GM13977 (cell line): Measurements from ENCODE around the gene TEK.

ENCODE experiments used
- DNase-seq: peaks from one replicate; pipeline ENCODE4 v3.0.0; 2012; ENCODE audit warnings: low spot score
- in situ Hi-C: fragments of 300-500 bp; cut with MboI; formaldehyde crosslinking; loops from one replicate; pipeline ENCODE4 v1.12.0; 2022; ENCODE audit warnings: low sequenced_read_pairs, low pct_unique_long_range_greater_than_20kb, mixed read lengths, inconsistent platforms; ENCODE audit not compliant: unreplicated experiment
- TF ChIP-seq, protein P1 (sequence below): IDR thresholded peaks from 2 replicates; pipeline ENCODE4 v1.5.1; 2012; ENCODE audit warnings: mild to moderate bottlenecking, control low read depth; ENCODE audit not compliant: insufficient read depth; ENCODE audit errors: extremely low read depth, missing control alignments

TEK gene

GRCh38 chr9:27193886-27194285 is 84.9 kb downstream of the TEK start:
- TF ChIP-seq, protein P1, sequence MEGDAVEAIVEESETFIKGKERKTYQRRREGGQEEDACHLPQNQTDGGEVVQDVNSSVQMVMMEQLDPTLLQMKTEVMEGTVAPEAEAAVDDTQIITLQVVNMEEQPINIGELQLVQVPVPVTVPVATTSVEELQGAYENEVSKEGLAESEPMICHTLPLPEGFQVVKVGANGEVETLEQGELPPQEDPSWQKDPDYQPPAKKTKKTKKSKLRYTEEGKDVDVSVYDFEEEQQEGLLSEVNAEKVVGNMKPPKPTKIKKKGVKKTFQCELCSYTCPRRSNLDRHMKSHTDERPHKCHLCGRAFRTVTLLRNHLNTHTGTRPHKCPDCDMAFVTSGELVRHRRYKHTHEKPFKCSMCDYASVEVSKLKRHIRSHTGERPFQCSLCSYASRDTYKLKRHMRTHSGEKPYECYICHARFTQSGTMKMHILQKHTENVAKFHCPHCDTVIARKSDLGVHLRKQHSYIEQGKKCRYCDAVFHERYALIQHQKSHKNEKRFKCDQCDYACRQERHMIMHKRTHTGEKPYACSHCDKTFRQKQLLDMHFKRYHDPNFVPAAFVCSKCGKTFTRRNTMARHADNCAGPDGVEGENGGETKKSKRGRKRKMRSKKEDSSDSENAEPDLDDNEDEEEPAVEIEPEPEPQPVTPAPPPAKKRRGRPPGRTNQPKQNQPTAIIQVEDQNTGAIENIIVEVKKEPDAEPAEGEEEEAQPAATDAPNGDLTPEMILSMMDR: no peak
- in situ Hi-C loops: no loop called here
- DNase-seq: no peak

DNA sequence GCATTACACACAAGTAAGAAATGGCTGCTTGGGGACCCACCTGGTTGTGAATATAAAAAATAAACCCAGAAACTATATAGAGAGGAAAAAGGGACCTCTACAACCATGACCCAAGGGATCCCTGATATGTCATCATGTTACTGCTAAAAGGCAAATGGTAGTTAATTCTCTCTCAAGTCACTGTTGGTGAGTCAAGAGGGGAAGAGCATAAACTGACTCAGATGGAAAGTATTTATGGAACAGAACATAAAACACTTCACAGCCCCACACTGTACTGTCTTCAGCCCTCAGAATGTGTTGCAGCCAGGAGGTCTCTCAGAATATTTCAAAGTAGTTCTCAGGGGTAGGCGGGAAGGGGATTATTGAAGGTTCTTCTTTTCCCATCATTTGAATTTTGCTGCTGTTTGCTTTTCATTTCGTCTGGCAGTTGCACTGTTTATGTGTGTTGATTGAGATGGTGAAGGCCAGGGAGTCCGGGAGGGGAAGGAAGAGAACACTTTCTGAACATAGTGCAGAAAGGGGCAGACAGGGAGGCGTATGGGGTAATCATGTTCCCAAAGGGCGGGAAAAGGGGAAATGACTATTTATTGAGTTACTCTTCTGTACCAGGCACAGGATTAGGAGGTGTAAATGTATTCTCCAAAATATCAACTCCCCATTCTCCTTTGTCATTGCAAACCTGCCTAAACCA is 85.5 kb downstream of the TEK start:
- in situ Hi-C loops: no loop called here
- TF ChIP-seq, protein P1: no peak
- DNase-seq: peak; percentile 3

DNA sequence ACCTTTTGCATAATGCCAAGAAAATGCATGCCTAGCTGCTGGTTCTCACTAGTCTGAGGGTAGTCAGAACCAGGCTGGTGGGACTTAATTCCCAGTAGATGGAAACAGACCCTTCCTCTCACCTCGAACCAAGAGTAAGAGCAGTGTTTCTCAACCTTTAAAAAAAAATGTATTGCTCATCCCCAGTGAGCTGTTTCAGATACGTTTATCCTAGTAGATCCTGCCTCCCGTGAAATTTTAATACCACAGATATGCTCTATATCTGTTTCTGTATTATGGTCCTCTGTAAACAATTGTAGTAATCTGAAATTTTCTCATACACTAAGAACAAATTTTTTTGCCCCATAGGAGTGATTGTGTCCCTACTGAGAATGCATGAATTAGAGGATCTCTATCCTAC is 86.2 kb downstream of the TEK start:
- in situ Hi-C loops: no loop called here
- no peak for DNase-seq
- TF ChIP-seq, protein P1: no peak

GRCh38 chr9:27196383-27196782 is 87.4 kb downstream of the TEK start:
- in situ Hi-C loops: no loop called here
- TF ChIP-seq, protein P1: no peak
- DNase-seq: no peak

DNA sequence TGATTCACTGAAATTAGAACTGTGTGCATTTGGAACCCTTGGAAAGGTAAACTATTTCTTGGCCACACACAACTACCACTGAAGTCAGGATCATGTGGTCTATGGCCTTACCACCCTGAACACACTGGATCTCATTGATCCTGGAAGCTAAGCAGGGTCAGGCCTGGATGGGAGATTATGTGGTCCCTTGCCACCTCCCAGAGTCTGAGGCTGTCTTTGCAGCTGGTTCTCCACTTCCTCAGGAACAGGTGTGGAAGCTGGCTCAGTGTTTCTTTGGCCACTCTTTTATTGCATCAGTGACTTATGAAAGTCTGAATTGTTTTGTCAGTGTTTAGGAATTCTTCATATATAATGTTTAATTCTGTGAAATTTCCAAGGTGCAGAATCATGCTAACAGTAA is 89.2 kb downstream of the TEK start:
- in situ Hi-C loops: no loop called here
- TF ChIP-seq, protein P1: no peak
- no peak for DNase-seq

DNA sequence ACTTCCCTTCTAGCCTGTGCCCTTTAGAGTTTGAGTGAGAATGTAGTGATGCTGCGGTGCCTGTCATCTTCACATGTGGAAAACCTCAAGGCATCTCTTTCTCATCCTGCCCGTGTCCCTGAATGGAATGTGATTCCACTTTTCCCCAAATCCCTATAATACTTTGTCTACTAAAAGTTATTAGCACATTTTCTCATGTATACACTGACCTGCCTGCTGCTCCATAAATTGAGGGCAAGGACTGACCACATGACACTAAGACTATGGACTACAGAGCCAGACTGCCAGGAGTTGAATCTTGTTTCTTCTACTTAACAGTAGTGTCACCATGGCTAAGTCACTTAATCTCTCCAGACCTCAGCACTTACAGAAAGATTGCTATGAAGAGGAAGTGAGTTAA is 93.0 kb downstream of the TEK start:
- no peak for DNase-seq
- TF ChIP-seq, protein P1: no peak
- in situ Hi-C loops: no loop called here
